ENCODE results near the gene SIGLEC15. TPM values are rescaled to one million over a fixed set of nuclear protein-coding genes. Genes with fewer than 3 reads are reported as not detected.
A peak's percentile ranks its signal among the peaks of the same experiment; 100 is the strongest.

SIGLEC15 gene
- total RNA-seq, 1 donor, result 0.43 TPM

- DNase-seq (ENCODE audit: low read depth), result no peak
- no peak overlapping the region for H3K4me3 ChIP-seq (ENCODE audit: low read depth, low read length)
- TF ChIP-seq CTCF (IDR thresholded peaks at IDR 0.05; ENCODE audit: insufficient read depth, low read depth, low read length), result no peak
Measured at GRCh38 chr18:45838302-45839070, 13.0 kb downstream of the SIGLEC15 start.

- peak; percentile 81 for TF ChIP-seq CTCF (IDR thresholded peaks at IDR 0.05; ENCODE audit: insufficient read depth, low read depth, low read length)
- no peak overlapping the region for H3K4me3 ChIP-seq (ENCODE audit: low read depth, low read length)
- DNase-seq (ENCODE audit: low read depth), result peak; percentile 76
Measured at GRCh38 chr18:45839414-45840395, 14.2 kb downstream of the SIGLEC15 start.

GRCh38 chr18:45841060-45841764 is 15.7 kb downstream of the SIGLEC15 start:
- no peak for TF ChIP-seq CTCF (IDR thresholded peaks at IDR 0.05; ENCODE audit: insufficient read depth, low read depth, low read length)
- no peak overlapping the region for H3K4me3 ChIP-seq (ENCODE audit: low read depth, low read length)
- no peak for DNase-seq (ENCODE audit: low read depth)

GRCh38 chr18:45841765-45842442 is 16.4 kb downstream of the SIGLEC15 start:
- no peak for DNase-seq (ENCODE audit: low read depth)
- TF ChIP-seq CTCF (IDR thresholded peaks at IDR 0.05; ENCODE audit: insufficient read depth, low read depth, low read length), result no peak
- no peak overlapping the region for H3K4me3 ChIP-seq (ENCODE audit: low read depth, low read length)

GRCh38 chr18:45843019-45843418 is 17.5 kb downstream of the SIGLEC15 start:
- TF ChIP-seq CTCF (IDR thresholded peaks at IDR 0.05; ENCODE audit: insufficient read depth, low read depth, low read length), result no peak
- H3K4me3 ChIP-seq (ENCODE audit: low read depth, low read length), result no peak overlapping the region
- DNase-seq (ENCODE audit: low read depth), result no peak

GRCh38 chr18:45844938-45845337 is 19.5 kb downstream of the SIGLEC15 start:
- no peak for TF ChIP-seq CTCF (IDR thresholded peaks at IDR 0.05; ENCODE audit: insufficient read depth, low read depth, low read length)

More at GRCh38 chr18:45844938-45845337, 19.5 kb downstream of the SIGLEC15 start:
- DNase-seq (ENCODE audit: low read depth), result no peak
- H3K4me3 ChIP-seq (ENCODE audit: low read depth, low read length), result no peak overlapping the region
